NCI-H2196 treated with DMSO at 0.1 percent for 48 hours (cell line): Measurements from ENCODE around the gene BEND3.
"Not testable (repeated sequence)": the region's sequence is repeated elsewhere in the genome, so short reads cannot be mapped to it uniquely, and the experiment has no call there.

Experiments
- DNase-seq: peaks from one replicate; lab custom pipeline; 2025; ENCODE audit not compliant: unreplicated experiment; lab: John Stamatoyannopoulos, UW

The BEND3 gene

DNA sequence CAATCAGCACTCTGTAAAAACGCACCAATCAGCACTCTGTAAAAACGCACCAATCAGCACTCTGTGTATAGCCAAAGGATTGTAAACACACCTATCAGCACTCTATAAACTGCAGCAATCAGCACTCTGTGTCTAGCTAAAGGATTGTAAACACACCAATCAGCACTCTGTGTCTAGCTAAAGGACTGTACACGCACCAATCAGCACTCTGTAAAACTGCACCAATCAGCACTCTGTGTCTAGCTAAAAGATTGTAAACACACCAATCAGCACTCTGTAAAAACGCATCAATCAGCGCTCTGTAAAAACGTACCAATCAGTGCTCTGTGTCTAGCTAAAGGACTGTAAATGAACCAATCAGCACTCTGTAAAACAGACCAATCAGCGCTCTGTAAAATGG lies 30.9 kb downstream of the BEND3 start:
- not testable (repeated sequence) for DNase-seq

- DNase-seq: no peak
Measured at GRCh38 chr6:107083921-107084320, 31.4 kb downstream of the BEND3 start.

DNA sequence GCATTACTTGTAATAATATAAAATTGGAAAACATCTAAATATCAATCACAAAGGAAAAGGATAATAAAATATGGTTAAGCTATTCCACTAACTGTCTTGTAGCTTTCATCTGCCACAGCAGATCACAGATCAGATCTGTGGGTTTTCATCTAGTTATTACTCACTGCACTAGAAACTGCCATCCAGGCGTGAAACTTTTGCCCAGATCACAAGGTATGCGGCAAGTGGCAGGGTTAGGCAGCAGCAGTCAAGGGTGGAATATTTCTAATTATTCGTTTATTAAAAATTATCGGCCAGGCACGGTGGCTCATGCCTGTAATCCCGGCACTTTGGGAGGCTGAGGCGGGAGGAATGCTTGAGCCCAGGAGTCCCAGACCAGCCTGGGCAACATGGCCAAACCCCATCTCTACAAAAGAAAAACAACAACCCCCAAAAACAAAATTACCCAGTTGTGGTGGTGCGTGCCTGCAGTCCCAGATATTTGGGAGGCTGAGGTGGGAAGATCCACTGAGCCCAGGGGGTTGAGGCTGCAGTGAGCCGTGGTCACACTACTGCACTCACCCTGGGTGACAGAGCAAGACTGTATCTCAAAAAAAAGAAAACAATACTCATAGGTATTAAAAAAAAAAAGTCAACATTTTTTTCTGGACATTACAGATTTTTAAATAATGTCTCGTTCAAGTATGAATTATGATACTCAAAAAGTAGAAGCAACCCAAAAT lies 32.1 kb downstream of the BEND3 start:
- DNase-seq: no peak

DNA sequence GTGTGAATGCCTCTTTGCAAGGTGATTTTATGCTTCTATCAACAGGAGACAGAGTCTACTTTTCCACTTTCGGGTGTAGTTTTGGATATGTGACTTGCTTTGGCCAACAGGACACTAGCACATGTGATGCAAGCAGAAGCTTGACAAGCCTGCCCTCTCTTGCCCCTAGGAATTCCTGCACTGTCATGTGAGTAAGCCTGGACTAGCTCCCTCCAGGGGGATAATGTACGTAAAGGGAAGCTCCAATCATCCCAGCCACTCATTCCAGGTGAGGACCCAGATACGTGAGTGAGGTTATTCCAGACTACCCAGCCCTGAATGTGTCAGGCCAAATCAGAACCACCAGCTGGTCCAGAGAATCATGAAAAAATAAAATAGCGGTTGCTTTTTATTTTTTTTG lies 33.3 kb downstream of the BEND3 start:
- no peak for DNase-seq

GRCh38 chr6:107080036-107080435 lies 35.3 kb downstream of the BEND3 start:
- DNase-seq: no peak

DNA sequence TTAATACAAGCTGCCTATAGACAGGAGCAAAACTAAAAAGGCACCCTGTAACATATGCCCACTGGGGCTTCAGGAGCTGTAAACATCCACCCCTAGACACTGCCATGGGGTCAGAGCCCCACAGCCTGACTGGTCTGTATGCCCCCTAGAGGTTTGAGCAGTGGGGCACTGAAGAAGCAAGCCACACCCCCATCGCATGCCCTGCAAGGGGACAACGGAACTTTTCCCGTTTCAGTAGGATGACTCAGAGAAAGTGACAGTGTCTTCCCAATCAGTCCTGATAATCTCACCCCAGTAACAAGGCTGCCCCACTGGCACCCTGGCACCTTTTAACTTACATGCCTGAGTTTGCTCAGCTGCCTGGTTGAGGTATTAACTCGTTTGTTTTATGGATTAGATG lies 35.9 kb downstream of the BEND3 start:
- no peak for DNase-seq

DNA sequence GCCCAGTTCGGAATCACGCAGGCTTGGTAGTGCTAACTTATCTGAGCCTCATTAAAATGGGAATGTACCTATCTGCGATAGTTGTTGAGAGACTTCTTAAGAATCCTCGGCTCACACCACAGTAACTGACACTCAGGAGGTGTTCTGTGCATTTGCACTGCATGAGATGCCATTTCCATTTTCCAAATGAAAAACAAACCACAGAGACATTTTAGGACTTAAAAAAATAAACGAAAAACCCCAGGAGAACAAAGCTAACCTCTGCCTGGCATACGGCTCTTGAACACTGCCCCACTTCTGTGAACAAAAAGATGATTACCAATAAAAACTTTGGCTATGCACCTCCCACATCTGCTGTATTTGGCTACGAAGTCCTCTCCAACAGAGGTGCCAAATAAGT lies 37.6 kb downstream of the BEND3 start:
- DNase-seq: no peak

DNA sequence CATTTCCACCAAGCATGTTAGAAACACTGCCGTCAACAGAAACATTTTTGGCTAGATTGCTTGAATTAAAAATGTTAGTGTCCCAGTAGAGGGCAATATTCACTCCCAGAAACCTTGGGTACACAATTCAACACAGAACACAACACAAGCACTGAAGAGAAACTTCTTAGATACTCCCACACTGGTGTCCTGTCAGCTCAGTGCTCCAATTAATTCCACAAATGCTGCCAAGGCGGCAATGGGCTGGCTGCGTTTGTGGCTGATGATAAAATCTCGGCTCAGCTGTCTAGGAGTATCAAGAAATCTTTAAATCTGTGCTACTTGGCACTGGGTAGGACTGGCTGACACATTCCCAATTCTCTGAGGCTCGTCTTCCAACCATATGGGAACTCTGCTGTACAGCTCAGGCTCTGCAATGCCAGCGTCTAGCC lies 39.3 kb downstream of the BEND3 start:
- DNase-seq: peak; percentile 5

- no peak for DNase-seq
Measured at GRCh38 chr6:107070686-107071085, 44.6 kb downstream of the BEND3 start.

- no peak for DNase-seq
Measured at GRCh38 chr6:107069631-107070548, 45.4 kb downstream of the BEND3 start.

DNA sequence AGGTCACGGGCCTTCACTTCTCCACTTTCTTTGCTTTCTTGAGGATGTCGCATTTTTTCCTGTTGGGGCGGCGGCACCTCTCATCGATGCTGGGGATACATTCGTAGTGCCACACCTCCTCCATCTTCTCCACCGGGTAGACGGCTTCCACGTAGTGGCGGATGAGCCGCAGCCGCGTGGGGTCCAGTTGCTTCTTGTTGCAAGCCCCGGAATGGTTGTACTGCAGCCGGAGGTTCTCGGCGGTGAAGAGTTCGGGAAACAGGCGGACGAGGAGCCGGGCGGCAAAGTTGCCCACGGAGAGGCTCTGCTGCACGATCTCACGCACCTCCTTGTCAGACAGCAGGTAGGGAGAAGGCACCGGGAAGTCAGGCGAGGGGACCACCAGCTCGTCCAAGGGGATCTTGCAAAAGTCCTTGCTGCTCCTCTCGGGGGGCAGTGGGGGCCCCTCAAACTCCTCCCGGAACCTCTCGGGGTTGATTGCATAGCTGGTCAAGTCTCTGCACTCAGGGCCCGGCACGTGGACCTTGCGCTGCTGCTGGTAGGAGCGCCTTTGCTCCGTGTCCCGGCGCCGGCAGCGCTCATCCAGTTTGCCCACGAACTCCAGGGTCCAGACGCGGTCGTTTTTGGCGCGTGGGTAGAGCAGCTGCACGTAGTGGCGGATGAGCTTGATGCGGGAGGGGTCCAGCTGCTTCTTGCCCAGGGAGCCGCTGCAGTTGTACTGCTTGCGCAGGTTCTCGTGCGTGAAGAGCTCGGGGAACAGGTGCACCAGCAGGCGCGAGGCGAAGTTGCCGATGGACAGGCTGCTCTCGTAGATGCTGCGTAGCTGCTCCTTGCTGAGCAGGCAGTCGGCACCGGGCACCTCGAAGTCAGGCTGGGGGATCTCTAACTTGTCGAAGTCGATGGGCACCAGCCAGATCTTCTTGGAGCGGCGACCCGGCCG lies 46.4 kb downstream of the BEND3 start:
- DNase-seq: no peak

DNA sequence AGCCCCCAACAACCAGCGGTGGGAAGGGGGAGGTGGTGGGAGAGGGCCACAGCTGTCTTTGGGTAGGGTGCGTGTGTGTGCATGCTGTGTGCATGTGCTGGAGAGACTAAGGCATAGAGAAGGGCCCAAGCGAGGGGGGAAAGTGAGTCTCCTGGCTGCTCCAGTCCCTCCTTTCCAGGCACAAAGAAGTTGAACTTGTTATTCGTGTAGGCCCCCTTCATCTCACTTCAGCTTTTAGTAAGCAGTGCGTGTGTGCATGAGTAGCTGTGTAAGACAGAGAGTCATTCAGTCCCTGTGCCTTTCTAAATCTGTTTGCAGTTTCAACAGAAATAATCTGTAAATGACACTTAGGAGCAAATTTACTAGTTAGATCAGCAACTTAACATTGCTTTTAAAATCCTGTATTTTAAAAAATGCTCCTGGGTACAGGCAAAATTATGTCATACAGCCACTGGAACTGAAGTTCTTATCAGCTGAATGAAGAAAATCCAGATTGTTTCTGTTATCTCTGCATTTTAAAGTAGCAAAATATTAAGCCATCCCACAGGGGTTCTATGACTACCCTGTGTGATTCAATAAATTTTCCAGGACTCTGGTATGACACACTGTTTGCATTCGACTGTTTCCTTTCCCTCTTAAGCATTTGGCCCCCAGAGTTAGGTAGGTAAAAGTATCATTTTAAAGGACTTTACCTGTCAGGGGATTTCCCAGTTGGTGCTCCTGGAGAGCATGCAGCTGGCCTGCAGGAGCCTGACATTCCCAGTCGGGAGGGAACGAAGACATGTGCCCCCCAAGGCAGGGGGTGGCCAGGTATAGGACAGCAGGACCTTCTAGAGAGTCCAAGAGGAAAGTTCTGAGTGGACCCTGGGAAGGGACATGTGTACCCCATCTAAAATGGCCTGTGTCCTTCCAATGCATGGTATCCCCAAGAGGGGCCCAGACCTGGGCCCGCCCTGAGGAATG lies 48.3 kb downstream of the BEND3 start:
- DNase-seq: no peak

- peak; percentile 53 for DNase-seq
Measured at GRCh38 chr6:107064579-107065065, 50.7 kb downstream of the BEND3 start.

DNA sequence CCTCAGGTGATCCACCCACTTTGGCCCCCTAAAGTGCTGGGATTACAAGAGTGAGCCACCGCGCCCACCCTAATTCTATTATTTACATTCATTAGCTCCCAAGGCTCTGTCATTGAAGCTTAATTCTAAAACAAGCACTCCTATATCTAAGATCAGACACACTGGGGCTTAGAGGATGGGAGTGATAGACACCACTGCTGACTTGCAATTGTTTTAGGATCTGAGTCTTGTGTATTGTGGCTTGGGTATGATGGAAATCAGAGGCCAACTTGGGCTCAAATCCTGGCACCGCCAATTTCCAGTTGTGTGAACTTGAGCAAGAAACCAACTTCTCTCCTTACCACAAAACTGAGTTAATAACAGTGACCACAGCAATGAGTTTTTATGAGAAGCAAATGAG lies 52.6 kb downstream of the BEND3 start:
- DNase-seq: no peak

GRCh38 chr6:107061125-107062020 lies 53.9 kb downstream of the BEND3 start:
- DNase-seq: no peak

DNA sequence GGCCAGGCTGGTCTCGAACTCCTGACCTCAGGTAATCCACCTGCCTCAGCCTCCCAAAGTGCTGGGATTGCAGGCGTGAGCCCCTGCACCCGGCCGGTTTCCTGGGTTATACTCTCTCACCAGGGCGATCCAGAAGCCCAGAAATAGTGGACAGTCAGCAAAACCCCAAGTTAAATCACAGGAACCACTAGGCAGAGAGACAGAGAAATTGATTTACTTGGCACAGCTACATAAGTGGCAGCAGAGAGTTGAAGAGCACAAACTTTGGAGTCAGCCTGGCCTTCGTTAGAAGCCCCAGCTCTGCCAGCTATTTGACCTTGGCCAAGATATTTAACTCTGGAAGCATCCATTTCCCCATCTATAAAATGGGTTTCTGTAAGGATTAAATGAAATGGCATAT lies 54.6 kb downstream of the BEND3 start:
- DNase-seq: no peak

- DNase-seq: no peak
Measured at GRCh38 chr6:107059606-107060005, 55.7 kb downstream of the BEND3 start.

DNA sequence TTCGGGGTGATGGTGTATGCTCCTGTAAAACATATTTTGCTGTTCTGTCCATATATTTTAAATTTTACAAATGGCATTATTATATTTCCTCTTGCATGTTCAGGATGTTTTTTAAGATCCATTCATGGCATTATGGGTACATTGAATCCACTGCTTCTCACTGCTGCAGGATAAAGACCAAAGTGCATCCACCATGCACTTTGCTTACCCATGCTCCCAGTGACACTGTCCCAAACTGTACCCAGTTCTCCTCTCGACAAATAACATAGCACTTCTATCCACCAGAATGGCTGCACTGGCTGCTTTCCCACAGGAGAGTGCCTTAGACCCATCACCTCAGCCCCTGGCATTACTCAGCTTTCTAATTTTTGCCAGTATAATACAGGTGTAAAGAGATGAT lies 57.6 kb downstream of the BEND3 start:
- DNase-seq: no peak

DNA sequence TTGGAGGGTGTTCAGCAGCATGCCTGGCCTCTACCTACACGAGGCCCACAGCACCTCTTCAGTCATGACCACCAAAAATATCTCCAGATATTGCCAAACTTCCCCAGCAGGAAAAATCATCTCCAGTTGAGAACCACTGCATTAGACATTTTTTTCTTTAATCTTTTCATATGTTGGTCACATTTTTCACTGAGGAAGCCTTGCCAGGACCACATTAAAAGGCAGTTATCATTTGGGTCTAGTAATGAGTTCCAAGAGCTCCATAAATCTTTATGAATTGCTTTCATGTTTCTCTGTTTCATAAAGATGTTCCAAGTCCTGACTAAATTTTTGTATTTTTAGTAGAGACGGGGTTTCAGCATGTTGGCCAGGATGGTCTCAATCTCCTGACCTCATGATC lies 58.5 kb downstream of the BEND3 start:
- DNase-seq: no peak
